GM12875 (cell line): ENCODE data around the gene HEPACAM2.
A peak's percentile ranks its signal among the peaks of the same experiment; 100 is the strongest.

Experiments
- H3K4me3 ChIP-seq: one replicate; pipeline ENCODE4 v1.5.1; 2011; ENCODE audit warnings: low read depth, low read length, control low read depth
- TF ChIP-seq, protein P1 (sequence below): IDR thresholded peaks from 2 replicates; pipeline ENCODE4 v1.5.1; 2011; ENCODE audit warnings: low read depth, mild to moderate bottlenecking, control low read depth, inconsistent platforms, low read length, moderate library complexity, borderline replicate concordance; ENCODE audit not compliant: insufficient read depth

HEPACAM2 gene

DNA sequence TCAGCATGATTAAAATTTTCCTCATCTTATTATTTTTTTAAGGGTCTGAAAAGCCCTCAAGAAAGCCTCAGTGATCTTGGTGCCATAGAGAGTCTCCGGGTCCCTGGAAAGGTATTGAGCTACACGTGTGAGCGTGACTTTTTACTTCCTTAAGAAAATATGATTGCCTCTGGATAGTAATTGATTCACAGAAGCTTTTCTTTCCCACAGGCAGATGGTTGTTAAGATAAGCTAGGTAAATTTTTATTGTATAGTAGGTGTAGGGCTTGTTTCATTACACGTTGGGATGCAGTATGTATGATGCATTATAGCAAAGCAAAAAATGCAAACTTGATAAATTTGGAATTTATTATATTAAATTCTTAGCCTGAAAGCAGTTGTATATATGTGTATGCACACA lies 13.6 kb upstream of the HEPACAM2 start:
- TF ChIP-seq, protein P1, sequence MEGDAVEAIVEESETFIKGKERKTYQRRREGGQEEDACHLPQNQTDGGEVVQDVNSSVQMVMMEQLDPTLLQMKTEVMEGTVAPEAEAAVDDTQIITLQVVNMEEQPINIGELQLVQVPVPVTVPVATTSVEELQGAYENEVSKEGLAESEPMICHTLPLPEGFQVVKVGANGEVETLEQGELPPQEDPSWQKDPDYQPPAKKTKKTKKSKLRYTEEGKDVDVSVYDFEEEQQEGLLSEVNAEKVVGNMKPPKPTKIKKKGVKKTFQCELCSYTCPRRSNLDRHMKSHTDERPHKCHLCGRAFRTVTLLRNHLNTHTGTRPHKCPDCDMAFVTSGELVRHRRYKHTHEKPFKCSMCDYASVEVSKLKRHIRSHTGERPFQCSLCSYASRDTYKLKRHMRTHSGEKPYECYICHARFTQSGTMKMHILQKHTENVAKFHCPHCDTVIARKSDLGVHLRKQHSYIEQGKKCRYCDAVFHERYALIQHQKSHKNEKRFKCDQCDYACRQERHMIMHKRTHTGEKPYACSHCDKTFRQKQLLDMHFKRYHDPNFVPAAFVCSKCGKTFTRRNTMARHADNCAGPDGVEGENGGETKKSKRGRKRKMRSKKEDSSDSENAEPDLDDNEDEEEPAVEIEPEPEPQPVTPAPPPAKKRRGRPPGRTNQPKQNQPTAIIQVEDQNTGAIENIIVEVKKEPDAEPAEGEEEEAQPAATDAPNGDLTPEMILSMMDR: no peak
- H3K4me3 ChIP-seq: no peak overlapping the region

DNA sequence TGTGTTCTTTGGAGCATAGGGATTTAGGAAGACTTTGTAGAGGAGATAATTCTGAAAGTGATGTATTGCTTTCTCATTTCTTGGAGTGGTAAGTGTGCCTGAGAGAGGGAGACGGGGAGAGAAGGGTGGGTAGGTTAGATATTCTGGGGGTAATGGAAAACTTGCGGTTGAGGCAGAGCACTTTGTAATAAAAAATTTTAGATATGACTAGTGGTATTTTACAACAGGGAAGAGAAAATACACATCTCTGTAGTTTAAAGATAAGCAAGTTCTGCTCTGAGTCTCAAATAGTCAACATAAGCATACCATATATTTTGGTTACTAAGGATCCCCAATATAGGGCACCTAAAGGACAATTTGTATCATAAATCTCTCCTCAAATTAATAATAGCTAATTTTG lies 12.5 kb upstream of the HEPACAM2 start:
- TF ChIP-seq, protein P1: no peak
- no peak overlapping the region for H3K4me3 ChIP-seq

DNA sequence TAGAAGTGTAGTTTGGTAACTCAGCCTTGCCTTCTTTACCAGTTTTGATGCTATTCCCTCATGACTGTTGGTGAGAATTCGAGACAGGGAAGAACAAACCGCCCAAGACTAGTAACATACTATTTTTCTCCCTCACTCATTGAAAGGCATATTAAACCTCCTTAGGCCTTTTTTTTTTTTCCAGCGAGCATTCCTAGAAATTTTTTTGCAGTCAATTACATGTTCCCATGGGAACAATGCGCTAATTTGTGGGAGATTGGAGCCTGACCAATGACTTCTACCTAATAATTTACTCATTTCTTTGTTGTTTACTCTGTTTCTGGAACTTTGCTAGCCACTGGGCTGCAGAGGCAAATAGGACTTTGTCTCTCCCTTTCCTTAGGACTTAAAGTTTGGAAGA lies 11.9 kb upstream of the HEPACAM2 start:
- TF ChIP-seq, protein P1: no peak
- no peak overlapping the region for H3K4me3 ChIP-seq

DNA sequence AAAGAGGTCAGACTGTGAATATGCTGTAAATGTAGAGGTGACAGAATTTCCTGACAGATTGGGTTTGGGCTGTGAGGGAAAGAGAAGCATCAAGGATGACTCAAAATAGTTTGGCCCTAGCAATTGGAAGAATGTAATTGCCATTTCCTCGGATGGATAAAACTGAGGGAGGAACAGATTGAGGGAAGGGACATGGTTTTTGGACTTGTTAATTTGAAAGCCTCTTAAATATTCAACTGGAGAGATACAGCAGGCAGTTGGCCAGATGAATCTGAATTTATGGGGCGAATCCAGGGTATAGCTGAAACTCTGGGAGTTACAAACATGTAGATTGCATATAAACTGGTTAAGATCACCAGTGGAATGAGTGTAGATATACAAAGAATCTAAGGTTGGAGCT lies 9.3 kb upstream of the HEPACAM2 start:
- no peak overlapping the region for H3K4me3 ChIP-seq
- TF ChIP-seq, protein P1: no peak

DNA sequence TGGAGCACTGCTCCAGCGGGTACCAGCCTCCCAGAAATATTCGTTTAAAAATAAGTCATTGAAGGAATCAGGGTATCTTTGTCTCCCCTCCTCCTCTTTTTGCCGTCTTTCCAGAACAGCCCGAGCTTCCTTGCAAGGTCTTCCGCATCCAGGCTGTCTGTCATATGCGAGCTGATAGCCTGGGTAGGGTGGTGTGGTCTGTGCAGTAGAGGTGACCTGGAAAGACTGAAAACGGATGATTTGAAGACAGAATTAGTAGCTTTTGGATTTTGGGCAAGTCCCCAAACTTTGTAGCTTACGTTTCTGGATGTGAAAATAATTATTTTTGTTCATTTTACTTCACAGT lies 6.4 kb upstream of the HEPACAM2 start:
- peak overlapping the region; percentile 54 for H3K4me3 ChIP-seq

DNA sequence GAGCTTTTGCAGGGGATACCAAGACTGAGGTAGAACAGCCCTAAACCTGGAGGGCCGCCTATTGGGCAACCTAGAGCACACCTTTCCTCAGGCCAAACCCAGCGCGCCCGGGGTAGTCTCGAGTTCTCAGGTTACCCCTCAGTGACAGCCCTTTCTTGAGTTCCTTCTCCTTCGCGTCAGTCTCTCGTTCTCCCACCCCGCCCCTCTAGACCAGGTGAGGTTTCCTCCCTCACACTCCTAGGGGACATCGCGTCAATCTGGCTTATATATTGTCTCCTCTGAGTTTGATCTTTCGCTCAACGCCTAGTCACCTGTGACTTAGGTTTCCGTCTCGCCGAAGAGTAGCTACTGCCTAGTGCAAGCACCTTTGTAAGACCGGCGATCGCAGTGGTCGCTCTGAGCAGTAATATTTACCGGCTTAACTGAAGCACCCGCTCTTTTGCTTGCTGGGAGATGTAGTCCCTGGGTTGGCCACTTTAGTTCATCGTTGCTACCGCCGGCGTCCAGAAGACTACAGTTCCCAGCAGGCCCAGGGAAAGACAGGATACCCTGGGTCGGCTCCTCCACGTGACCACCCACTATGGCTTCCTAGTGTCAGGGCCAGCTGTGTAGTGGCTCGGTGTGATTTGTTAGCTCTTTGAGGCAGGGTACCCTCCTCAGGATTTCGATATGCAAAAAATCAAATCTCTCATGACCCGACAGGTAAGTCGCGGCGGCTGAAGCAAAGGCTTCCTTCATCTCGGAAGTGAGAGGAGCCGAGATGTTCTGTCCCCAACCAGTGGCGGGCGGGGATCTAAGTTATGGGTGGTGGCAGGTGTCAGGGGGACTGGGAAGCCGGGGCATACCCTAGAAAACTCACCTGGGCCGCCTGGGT lies 5.8 kb upstream of the HEPACAM2 start, which contains the start of gene VPS50:
Gene VPS50 (plus strand): TSS at position 568 of the 874 bp plus-strand sequence. CDS start 102 bp downstream, at position 670.
- peak within 1 kb of the TSS; percentile 88 for H3K4me3 ChIP-seq
- TF ChIP-seq, protein P1: no peak

More for the DNA sequence above, 6.4 kb upstream of the HEPACAM2 start:
- TF ChIP-seq, protein P1: no peak

DNA sequence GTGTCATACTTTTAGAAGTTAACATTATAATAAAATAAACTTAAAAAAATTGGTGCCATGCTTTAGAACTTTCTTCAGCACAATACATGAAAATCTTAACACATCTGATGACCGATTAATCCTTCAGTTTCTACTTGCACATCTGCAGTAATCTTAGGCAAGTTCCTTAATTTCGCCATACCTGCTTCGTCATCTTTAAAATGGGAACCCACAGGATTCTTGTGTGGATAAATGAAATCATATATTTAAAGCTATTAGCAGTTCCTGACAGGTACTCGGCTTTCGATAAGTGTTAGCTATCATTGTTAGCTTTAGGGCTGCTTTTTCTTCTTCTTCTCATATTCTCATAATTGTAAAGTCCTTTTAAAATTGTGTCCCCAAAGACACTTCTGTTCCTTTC lies 5.0 kb upstream of the HEPACAM2 start:
- TF ChIP-seq, protein P1: no peak
- peak overlapping the region; percentile 88 for H3K4me3 ChIP-seq
